ENCODE measurements around the gene RGS6. TPM values are rescaled to one million over a fixed set of nuclear protein-coding genes. Genes with fewer than 3 reads are reported as not detected.

RGS6 gene
- total and polyA plus RNA-seq, 4 donors: 0.06 to 5.3 (median 0.17) TPM; not detected in 1

DNA sequence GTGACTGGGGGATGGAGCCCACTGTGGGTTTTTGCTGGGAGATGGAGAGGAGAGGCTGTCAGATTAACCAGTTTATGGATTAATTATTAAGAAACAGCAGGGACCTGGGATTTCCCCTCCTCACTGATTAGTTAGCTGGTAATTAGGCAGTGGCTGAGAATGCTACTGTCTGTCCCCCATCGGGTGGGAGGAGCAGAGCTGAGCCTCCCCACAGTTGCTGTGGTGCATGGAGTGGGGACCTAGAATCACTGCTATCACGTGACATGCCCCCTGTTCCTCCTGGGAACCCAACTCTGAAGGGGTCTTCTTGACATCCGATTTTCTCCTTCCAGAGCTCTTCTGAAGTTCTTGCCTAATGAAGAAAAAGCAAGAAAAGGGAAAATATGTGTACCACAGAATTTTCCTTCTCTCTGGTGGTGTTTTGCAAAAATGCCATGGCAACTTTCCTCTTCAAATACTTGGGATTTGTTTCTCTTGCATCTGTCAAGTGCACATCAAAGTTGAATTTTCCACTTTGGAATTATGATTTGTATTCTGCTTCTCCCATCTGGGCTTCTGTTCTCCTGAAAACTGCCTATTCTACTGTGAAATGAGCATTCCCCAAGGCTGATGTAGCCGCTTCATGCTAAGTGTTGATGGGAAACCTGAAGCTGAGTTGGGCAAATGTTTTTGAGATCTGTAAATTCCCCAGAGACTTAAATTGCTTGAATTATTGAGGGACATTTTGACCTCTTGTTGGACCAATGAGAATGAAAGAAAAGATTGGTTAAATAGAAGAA, 264.2 kb downstream of the RGS6 start:
- Histone ChIP-seq H3K27ac (ENCODE audit: low read depth in 1 of 2, low read length in 2 of 2) (no peak overlapping the region), H3K27me3 (ENCODE audit: control insufficient read depth in 4 of 4, insufficient read depth in 4 of 4, low read length in 3 of 4) (no peaks in the 10 kb centered on the region), H3K4me3 (ENCODE audit: low read depth in 1 of 3, low read length in 3 of 3) (no peak overlapping the region), H3K4me1 (ENCODE audit: control insufficient read depth in 4 of 4, insufficient read depth in 4 of 4, low read length in 3 of 4) (no peaks in the 10 kb centered on the region), H3K36me3 (ENCODE audit: control insufficient read depth in 4 of 4, insufficient read depth in 3 of 4, low read depth in 1 of 4, low read length in 3 of 4) (no peaks in the 10 kb centered on the region), H3K9me3 (ENCODE audit: control insufficient read depth in 4 of 4, low read length in 3 of 4) (peaks cover 0 to 2% (median 0%) of the 10 kb centered on the region in 4 donors), H3K9ac (ENCODE audit: low read depth in 1 of 2, low read length in 2 of 2) (no peak overlapping the region)
- no peak for DNase-seq (ENCODE audit: low spot score)
- 65% methylated on average over 4 of the region's 4 CpGs for WGBS
- TF ChIP-seq, protein P1, sequence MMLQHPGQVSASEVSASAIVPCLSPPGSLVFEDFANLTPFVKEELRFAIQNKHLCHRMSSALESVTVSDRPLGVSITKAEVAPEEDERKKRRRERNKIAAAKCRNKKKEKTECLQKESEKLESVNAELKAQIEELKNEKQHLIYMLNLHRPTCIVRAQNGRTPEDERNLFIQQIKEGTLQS (IDR thresholded peaks at IDR 0.05): no peak
- TF ChIP-seq, protein P2, sequence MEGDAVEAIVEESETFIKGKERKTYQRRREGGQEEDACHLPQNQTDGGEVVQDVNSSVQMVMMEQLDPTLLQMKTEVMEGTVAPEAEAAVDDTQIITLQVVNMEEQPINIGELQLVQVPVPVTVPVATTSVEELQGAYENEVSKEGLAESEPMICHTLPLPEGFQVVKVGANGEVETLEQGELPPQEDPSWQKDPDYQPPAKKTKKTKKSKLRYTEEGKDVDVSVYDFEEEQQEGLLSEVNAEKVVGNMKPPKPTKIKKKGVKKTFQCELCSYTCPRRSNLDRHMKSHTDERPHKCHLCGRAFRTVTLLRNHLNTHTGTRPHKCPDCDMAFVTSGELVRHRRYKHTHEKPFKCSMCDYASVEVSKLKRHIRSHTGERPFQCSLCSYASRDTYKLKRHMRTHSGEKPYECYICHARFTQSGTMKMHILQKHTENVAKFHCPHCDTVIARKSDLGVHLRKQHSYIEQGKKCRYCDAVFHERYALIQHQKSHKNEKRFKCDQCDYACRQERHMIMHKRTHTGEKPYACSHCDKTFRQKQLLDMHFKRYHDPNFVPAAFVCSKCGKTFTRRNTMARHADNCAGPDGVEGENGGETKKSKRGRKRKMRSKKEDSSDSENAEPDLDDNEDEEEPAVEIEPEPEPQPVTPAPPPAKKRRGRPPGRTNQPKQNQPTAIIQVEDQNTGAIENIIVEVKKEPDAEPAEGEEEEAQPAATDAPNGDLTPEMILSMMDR (IDR thresholded peaks at IDR 0.05; ENCODE audit: low read depth, low read length, missing input control): no peak
- TF ChIP-seq, protein P3, sequence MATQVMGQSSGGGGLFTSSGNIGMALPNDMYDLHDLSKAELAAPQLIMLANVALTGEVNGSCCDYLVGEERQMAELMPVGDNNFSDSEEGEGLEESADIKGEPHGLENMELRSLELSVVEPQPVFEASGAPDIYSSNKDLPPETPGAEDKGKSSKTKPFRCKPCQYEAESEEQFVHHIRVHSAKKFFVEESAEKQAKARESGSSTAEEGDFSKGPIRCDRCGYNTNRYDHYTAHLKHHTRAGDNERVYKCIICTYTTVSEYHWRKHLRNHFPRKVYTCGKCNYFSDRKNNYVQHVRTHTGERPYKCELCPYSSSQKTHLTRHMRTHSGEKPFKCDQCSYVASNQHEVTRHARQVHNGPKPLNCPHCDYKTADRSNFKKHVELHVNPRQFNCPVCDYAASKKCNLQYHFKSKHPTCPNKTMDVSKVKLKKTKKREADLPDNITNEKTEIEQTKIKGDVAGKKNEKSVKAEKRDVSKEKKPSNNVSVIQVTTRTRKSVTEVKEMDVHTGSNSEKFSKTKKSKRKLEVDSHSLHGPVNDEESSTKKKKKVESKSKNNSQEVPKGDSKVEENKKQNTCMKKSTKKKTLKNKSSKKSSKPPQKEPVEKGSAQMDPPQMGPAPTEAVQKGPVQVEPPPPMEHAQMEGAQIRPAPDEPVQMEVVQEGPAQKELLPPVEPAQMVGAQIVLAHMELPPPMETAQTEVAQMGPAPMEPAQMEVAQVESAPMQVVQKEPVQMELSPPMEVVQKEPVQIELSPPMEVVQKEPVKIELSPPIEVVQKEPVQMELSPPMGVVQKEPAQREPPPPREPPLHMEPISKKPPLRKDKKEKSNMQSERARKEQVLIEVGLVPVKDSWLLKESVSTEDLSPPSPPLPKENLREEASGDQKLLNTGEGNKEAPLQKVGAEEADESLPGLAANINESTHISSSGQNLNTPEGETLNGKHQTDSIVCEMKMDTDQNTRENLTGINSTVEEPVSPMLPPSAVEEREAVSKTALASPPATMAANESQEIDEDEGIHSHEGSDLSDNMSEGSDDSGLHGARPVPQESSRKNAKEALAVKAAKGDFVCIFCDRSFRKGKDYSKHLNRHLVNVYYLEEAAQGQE (IDR thresholded peaks at IDR 0.05): no peak
- no peak for TF ChIP-seq GABPA (IDR thresholded peaks at IDR 0.05 in 1 of 2, conservative IDR thresholded peaks at IDR 0.05 in 1 of 2)

DNA sequence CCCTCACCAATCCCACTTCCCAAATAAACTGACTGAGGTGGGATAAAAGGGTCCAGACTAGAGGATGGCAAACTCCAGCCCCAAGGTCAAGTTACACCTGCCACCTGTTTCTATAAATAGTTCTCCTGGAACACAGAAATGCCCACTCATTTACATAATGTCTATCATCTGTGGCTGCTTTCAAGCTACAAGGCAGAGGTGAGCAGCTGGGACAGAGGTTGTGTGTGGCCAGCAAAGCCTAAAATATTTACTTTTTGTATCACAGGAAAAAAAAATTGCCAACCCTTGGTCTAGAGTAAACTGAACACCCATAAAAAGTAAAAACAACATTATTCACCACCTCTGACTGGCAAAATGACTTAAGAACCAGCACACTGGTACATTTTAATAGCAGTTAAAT, 269.4 kb downstream of the RGS6 start:
- no peak overlapping the region for H3K27ac ChIP-seq (ENCODE audit: low read depth in 1 of 2, low read length in 2 of 2)
- H3K4me3 ChIP-seq (ENCODE audit: low read depth in 1 of 3, low read length in 3 of 3): no peak overlapping the region

More for the DNA sequence above, 269.4 kb downstream of the RGS6 start:
- no peak for DNase-seq (ENCODE audit: low spot score)
- H3K9me3 ChIP-seq (ENCODE audit: control insufficient read depth in 4 of 4, low read length in 3 of 4): peaks cover 0 to 7% (median 1%) of the 10 kb centered on the region in 4 donors
- H3K27me3 ChIP-seq (ENCODE audit: control insufficient read depth in 4 of 4, insufficient read depth in 4 of 4, low read length in 3 of 4): peaks cover 0 to 4% (median 0%) of the 10 kb centered on the region in 4 donors
- no peak for TF ChIP-seq FOXA2 (IDR thresholded peaks at IDR 0.05)
- no peak for TF ChIP-seq JUND (IDR thresholded peaks at IDR 0.05)
- TF ChIP-seq YY1 (IDR thresholded peaks at IDR 0.05): no peak
- no peak for TF ChIP-seq NR2F2 (IDR thresholded peaks at IDR 0.05)
- TF ChIP-seq RAD21 (IDR thresholded peaks at IDR 0.05): no peak
- TF ChIP-seq GABPA (IDR thresholded peaks at IDR 0.05 in 1 of 2, conservative IDR thresholded peaks at IDR 0.05 in 1 of 2): no peak
- no peak for TF ChIP-seq TAF1 (conservative IDR thresholded peaks at IDR 0.05)
- TF ChIP-seq, protein P3 (IDR thresholded peaks at IDR 0.05): no peak
- TF ChIP-seq, protein P4, sequence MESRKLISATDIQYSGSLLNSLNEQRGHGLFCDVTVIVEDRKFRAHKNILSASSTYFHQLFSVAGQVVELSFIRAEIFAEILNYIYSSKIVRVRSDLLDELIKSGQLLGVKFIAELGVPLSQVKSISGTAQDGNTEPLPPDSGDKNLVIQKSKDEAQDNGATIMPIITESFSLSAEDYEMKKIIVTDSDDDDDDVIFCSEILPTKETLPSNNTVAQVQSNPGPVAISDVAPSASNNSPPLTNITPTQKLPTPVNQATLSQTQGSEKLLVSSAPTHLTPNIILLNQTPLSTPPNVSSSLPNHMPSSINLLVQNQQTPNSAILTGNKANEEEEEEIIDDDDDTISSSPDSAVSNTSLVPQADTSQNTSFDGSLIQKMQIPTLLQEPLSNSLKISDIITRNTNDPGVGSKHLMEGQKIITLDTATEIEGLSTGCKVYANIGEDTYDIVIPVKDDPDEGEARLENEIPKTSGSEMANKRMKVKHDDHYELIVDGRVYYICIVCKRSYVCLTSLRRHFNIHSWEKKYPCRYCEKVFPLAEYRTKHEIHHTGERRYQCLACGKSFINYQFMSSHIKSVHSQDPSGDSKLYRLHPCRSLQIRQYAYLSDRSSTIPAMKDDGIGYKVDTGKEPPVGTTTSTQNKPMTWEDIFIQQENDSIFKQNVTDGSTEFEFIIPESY (IDR thresholded peaks at IDR 0.05): no peak
- no peak for TF ChIP-seq RXRA (IDR thresholded peaks at IDR 0.05)
- TF ChIP-seq, protein P1 (IDR thresholded peaks at IDR 0.05): no peak
- no peaks in the 10 kb centered on the region for H3K4me1 ChIP-seq (ENCODE audit: control insufficient read depth in 4 of 4, insufficient read depth in 4 of 4, low read length in 3 of 4)
- H3K36me3 ChIP-seq (ENCODE audit: control insufficient read depth in 4 of 4, insufficient read depth in 3 of 4, low read depth in 1 of 4, low read length in 3 of 4): no peaks in the 10 kb centered on the region
- no peak overlapping the region for H3K9ac ChIP-seq (ENCODE audit: low read depth in 1 of 2, low read length in 2 of 2)
